B cell (primary cell): Measurements from ENCODE around the gene VAV2. TPM values are rescaled to one million over a fixed set of nuclear protein-coding genes. Genes with fewer than 3 reads are reported as not detected.

ENCODE experiments used
- ATAC-seq: fragments of 200-7000 bp; cut with Tn5 transposase; one replicate; pipeline ENCODE4 v1.10.0; 2021; ENCODE audit warnings: low read depth, mild to moderate bottlenecking, moderate number of reproducible peaks, moderate library complexity
- CTCF ChIA-PET: fragments of 350-600 bp; sonication (Branson Sonifier 250); formaldehyde crosslinking; loops from one replicate; lab custom pipeline; 2021; ENCODE audit warnings: antibody characterized with exemption, inconsistent platforms; lab: Charles Lee
- POLR2A ChIA-PET: fragments of 350-600 bp; sonication (Branson Sonifier 250); formaldehyde crosslinking; loops from one replicate; lab custom pipeline; 2021; ENCODE audit warnings: antibody characterized with exemption; lab: Charles Lee
- DNase-seq: peaks from one replicate; pipeline ENCODE4 v3.0.0; 2013
- H2AFZ ChIP-seq: 2 replicates; pipeline ENCODE4 v1.6.1; 2012; ENCODE audit warnings: mild to moderate bottlenecking, low read depth, low read length; ENCODE audit not compliant: insufficient read depth, poor library complexity, severe bottlenecking
- H3K27ac ChIP-seq, 2 donors: 1 replicate in 1 of 2; 2 replicates in 1 of 2; pipeline ENCODE4 v1.5.1; 2012 to 2013; ENCODE audit warnings: low read length in 2 of 2, mild to moderate bottlenecking in 2 of 2, moderate library complexity in 1 of 2
- H3K27me3 ChIP-seq, 4 experiments: fragments of 200-600 bp in 1 of 4; sonication (generic) in 1 of 4; replicated peaks in 1 of 4; 1 replicate in 2 of 4; 2 replicates in 2 of 4; pipeline versions ENCODE4 v1.6.1 to v1.7.0; 2013 to 2016; ENCODE audit warnings: low read length in 3 of 4, mild to moderate bottlenecking in 2 of 4, mixed read lengths in 1 of 4, moderate library complexity in 1 of 4; ENCODE audit not compliant: insufficient read depth in 4 of 4, control insufficient read depth in 3 of 4; ENCODE audit errors: control extremely low read depth in 1 of 4
- H3K36me3 ChIP-seq, 2 experiments: replicated peaks in 1 of 2; 1 replicate in 1 of 2; 2 replicates in 1 of 2; pipeline versions ENCODE4 v1.6.1 to v1.7.1; 2013; ENCODE audit warnings: low read length in 1 of 2; ENCODE audit not compliant: insufficient read depth in 2 of 2, control insufficient read depth in 1 of 2; ENCODE audit errors: control extremely low read depth in 1 of 2, extremely low read depth in 1 of 2
- H3K4me1 ChIP-seq, 2 donors: fragments of 200-600 bp in 1 of 2; sonication (generic) in 1 of 2; 1 replicate in 1 of 2; 2 replicates in 1 of 2; pipeline versions ENCODE4 v1.5.1 to v1.6.1; 2013 to 2017; ENCODE audit warnings: low read length in 2 of 2; ENCODE audit not compliant: control insufficient read depth in 2 of 2, insufficient read depth in 2 of 2
- H3K4me2 ChIP-seq: replicated peaks from 2 replicates; pipeline ENCODE3; 2012; ENCODE audit warnings: mild to moderate bottlenecking, low read depth, low read length; ENCODE audit not compliant: poor library complexity, severe bottlenecking
- H3K4me3 ChIP-seq, 5 experiments: fragments of 200-600 bp in 1 of 5; sonication (generic) in 1 of 5; 1 replicate in 3 of 5; 2 replicates in 2 of 5; pipeline versions ENCODE4 v1.5.1 to v1.7.0; 2011 to 2016; ENCODE audit warnings: low read length in 4 of 5, mild to moderate bottlenecking in 4 of 5, low read depth in 2 of 5, control low read depth in 1 of 5, moderate library complexity in 1 of 5; ENCODE audit not compliant: insufficient read depth in 1 of 5; ENCODE audit errors: control extremely low read depth in 1 of 5, extremely low read depth in 1 of 5
- H3K79me2 ChIP-seq: fragments of 200-600 bp; sonication (generic); one replicate; pipeline ENCODE4 v1.6.0; 2016; ENCODE audit warnings: low read length; ENCODE audit not compliant: control insufficient read depth, insufficient read depth
- H3K9ac ChIP-seq: fragments of 200-600 bp; sonication (generic); 2 replicates; pipeline ENCODE4 v1.6.1; 2017; ENCODE audit warnings: mild to moderate bottlenecking, low read length, moderate library complexity
- H3K9me3 ChIP-seq, 3 donors: one replicate each; pipeline versions ENCODE4 v1.6.1 to v1.7.1; 2013; ENCODE audit warnings: low read length in 2 of 3; ENCODE audit not compliant: control insufficient read depth in 2 of 3, insufficient read depth in 1 of 3; ENCODE audit errors: control extremely low read depth in 1 of 3
- H4K20me1 ChIP-seq: 2 replicates; pipeline ENCODE4 v1.6.0; 2012; ENCODE audit warnings: mild to moderate bottlenecking, low read length; ENCODE audit not compliant: insufficient read depth, control insufficient read depth, poor library complexity, severe bottlenecking
- H3K27ac Mint-ChIP-seq: one replicate; pipeline ENCODE4 v1.8.0; 2021; ENCODE audit warnings: mixed read lengths
- H3K27me3 Mint-ChIP-seq: one replicate; pipeline ENCODE4 v1.8.0; 2021; ENCODE audit warnings: mixed read lengths
- H3K4me1 Mint-ChIP-seq: one replicate; pipeline ENCODE4 v1.8.0; 2021; ENCODE audit warnings: mixed read lengths
- H3K4me3 Mint-ChIP-seq: one replicate; pipeline ENCODE4 v1.8.0; 2021; ENCODE audit warnings: mixed read lengths
- H3K9me3 Mint-ChIP-seq: one replicate; pipeline ENCODE4 v1.8.0; 2022; ENCODE audit warnings: mixed read lengths; ENCODE audit not compliant: insufficient read depth
- CTCF ChIP-seq: fragments of 200-600 bp; IDR thresholded peaks from one replicate; pipeline ENCODE4 v1.8.0; 2022; ENCODE audit warnings: antibody characterized with exemption, mild to moderate bottlenecking
- EZH2 ChIP-seq: IDR thresholded peaks from 2 replicates; pipeline ENCODE4 v1.6.1; 2012; ENCODE audit warnings: borderline replicate concordance, low read depth, mild to moderate bottlenecking, moderate library complexity, low read length; ENCODE audit not compliant: insufficient read depth, poor library complexity, severe bottlenecking
- WGBS: methylation state at CpG from one replicate; pipeline ENCODE4 v1.1.5; 2013; ENCODE audit warnings: missing lambda C conversion rate; ENCODE audit not compliant: insufficient coverage; 5-methylcytosine and 5-hydroxymethylcytosine counted together
- intact Hi-C: fragments of 100-400 bp; cut with micrococcal nuclease; formaldehyde crosslinking; loops from one replicate; pipeline ENCODE4 v1.10.0; 2022
- polyA plus RNA-seq: library from polyadenylated mRNA; depleted of rRNA; stranded (reverse); fragments of >200 nt; gene quantifications from 2 replicates; pipeline ENCODE4 v1.2.3, GENCODE V29; 2012
- total RNA-seq, 2 donors: library from RNA; stranded (reverse); fragments of 120-200 nt in 1 of 2; gene quantifications; 1 replicate in 1 of 2; 2 replicates in 1 of 2; pipeline versions ENCODE4 v1.2.3 to v1.2.4, GENCODE V29; 2013 to 2022

The VAV2 gene
- total and polyA plus RNA-seq, 2 donors (not counting 1 experiment from before 2014, with no cell fraction given) = 34.4 to 128 TPM

- Mint-ChIP-seq H3K4me3 (no peak overlapping the region), H3K27me3 (no peaks in the 10 kb centered on the region), H3K4me1 (peaks cover 52% of the 10 kb centered on the region), H3K9me3 (no peaks in the 10 kb centered on the region), H3K27ac (no peak overlapping the region)
- no peaks in the 10 kb centered on the region for H3K9me3 ChIP-seq
- WGBS = 98% methylated on average over 5 of the region's 6 CpGs
- ChIA-PET CTCF (no interaction called here), POLR2A (no interaction called here)
- H3K27me3 ChIP-seq = no peaks in the 10 kb centered on the region
- intact Hi-C loops = no loop called here
- TF ChIP-seq EZH2 (no peak), CTCF (no peak)
- DNase-seq (no peak), ATAC-seq (no peak)
- H3K4me3 ChIP-seq = no peak overlapping the region
- peaks cover 0 to 23% of the 10 kb centered on the region in 2 experiments for H3K36me3 ChIP-seq
- no peak overlapping the region for H3K9ac ChIP-seq
- H3K79me2 ChIP-seq = peaks cover 100% of the 10 kb centered on the region
- H2AFZ ChIP-seq = no peak overlapping the region
- no peak overlapping the region for H3K4me2 ChIP-seq
- H3K27ac ChIP-seq = no peak overlapping the region
- H4K20me1 ChIP-seq = peaks cover 98% of the 10 kb centered on the region
- H3K4me1 ChIP-seq = peaks cover 0 to 4% of the 10 kb centered on the region in 2 donors
Observed at GRCh38 chr9:133852431-133852830, 139.7 kb downstream of the VAV2 start.

- peaks cover 1 to 4% of the 10 kb centered on the region in 2 donors for H3K4me1 ChIP-seq
- Mint-ChIP-seq H3K27ac (no peak overlapping the region), H3K4me1 (peaks cover 53% of the 10 kb centered on the region), H3K9me3 (no peaks in the 10 kb centered on the region), H3K4me3 (no peak overlapping the region), H3K27me3 (no peaks in the 10 kb centered on the region)
- TF ChIP-seq CTCF (no peak), EZH2 (no peak)
- no peaks in the 10 kb centered on the region for H3K27me3 ChIP-seq
- no peaks in the 10 kb centered on the region for H3K9me3 ChIP-seq
- no peak overlapping the region for H3K27ac ChIP-seq
- H3K4me3 ChIP-seq = no peak overlapping the region
- H2AFZ ChIP-seq = no peak overlapping the region
- no peak overlapping the region for H3K4me2 ChIP-seq
- peaks cover 100% of the 10 kb centered on the region for H3K79me2 ChIP-seq
- H3K9ac ChIP-seq = no peak overlapping the region
- POLR2A ChIA-PET = no interaction called here
- CTCF ChIA-PET = no interaction called here
- ATAC-seq (no peak), DNase-seq (no peak)
- peaks cover 98% of the 10 kb centered on the region for H4K20me1 ChIP-seq
- peaks cover 0 to 19% of the 10 kb centered on the region in 2 experiments for H3K36me3 ChIP-seq
- intact Hi-C loops = no loop called here
- 100% methylated on average over 1 of the region's 1 CpG for WGBS
Observed at GRCh38 chr9:133851693-133852092, 140.4 kb downstream of the VAV2 start.
